Measurements from ENCODE around the gene ETV1. TPM values are rescaled to one million over a fixed set of nuclear protein-coding genes. Genes with fewer than 3 reads are reported as not detected.
"Not testable (repeated sequence)": the region's sequence is repeated elsewhere in the genome, so short reads cannot be mapped to it uniquely, and the experiment has no call there.

Gene ETV1
- total RNA-seq, 1 donor = 0.31 TPM

- Histone ChIP-seq H3K27me3 (ENCODE audit: insufficient read depth, low read length) (no peaks in the 10 kb centered on the region), H3K4me3 (ENCODE audit: low read length) (no peak overlapping the region), H3K4me1 (ENCODE audit: insufficient read depth, low read length) (no peaks in the 10 kb centered on the region), H3K9me3 (ENCODE audit: low read depth, low read length) (no peaks in the 10 kb centered on the region)
These were observed 68.4 kb downstream of the ETV1 start for GRCh38 chr7:13921062-13921461.

GRCh38 chr7:13920053-13920697 is 69.3 kb downstream of the ETV1 start:
- no peak overlapping the region for H3K4me3 ChIP-seq (ENCODE audit: low read length)
- no peaks in the 10 kb centered on the region for H3K4me1 ChIP-seq (ENCODE audit: insufficient read depth, low read length)

GRCh38 chr7:13918333-13918732 is 71.1 kb downstream of the ETV1 start:
- not testable (repeated sequence) for H3K4me1 ChIP-seq (ENCODE audit: insufficient read depth, low read length); H3K27me3 ChIP-seq (ENCODE audit: insufficient read depth, low read length); H3K9me3 ChIP-seq (ENCODE audit: low read depth, low read length); H3K4me3 ChIP-seq (ENCODE audit: low read length)

More at GRCh38 chr7:13920053-13920697, 69.3 kb downstream of the ETV1 start:
- no peaks in the 10 kb centered on the region for H3K27me3 ChIP-seq (ENCODE audit: insufficient read depth, low read length)
- no peaks in the 10 kb centered on the region for H3K9me3 ChIP-seq (ENCODE audit: low read depth, low read length)

- not testable (repeated sequence) for H3K9me3 ChIP-seq (ENCODE audit: low read depth, low read length); H3K4me3 ChIP-seq (ENCODE audit: low read length); H3K4me1 ChIP-seq (ENCODE audit: insufficient read depth, low read length); H3K27me3 ChIP-seq (ENCODE audit: insufficient read depth, low read length)
These were observed 72.4 kb downstream of the ETV1 start for GRCh38 chr7:13917103-13917502.

DNA sequence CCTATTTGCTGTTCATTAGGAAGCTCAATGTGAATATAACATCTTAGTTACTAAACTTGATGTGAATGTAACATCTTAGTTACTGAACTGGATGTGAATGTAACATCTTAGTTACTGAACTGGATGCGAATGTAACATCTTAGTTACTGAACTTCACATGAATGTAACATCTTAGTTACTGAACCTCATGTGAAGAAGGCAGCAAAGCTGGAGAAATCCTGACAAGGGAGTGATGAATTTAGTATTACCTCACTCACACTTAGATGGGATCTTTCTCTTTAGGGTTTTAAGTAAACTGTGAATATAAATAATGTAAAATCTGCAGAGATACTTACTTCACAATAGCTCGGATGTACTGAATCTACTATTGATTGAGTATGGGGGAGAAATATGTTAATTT is 73.6 kb downstream of the ETV1 start:
- H3K9me3 ChIP-seq (ENCODE audit: low read depth, low read length) = no peaks in the 10 kb centered on the region
- H3K4me1 ChIP-seq (ENCODE audit: insufficient read depth, low read length) = no peaks in the 10 kb centered on the region
- H3K4me3 ChIP-seq (ENCODE audit: low read length) = no peak overlapping the region
- no peaks in the 10 kb centered on the region for H3K27me3 ChIP-seq (ENCODE audit: insufficient read depth, low read length)

DNA sequence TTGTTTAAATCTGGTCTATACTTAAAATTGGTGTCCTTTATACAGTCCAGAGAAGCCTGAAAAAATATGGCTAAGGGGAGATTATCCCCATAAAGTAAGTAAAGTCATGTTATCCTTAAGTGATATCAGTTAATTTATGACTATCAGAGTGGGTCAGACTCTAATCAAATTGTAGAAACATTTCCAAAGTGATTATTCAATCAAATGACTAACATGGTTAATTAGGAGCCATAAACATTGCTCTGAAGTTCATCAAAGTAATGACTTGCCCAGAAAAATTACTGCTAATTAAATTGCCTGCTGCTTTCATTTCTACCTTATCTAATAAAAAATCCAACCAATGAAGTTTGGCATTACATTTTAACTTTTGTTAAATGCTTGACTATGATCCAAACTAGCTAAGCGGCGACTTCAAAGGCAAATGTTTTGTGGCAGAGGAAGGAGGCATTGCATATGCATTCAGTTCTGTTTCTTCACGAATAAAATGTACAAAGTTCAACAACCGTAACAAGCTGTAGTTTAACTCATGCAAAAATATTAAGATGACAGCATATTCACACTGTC is 76.7 kb downstream of the ETV1 start:
- H3K4me3 ChIP-seq (ENCODE audit: low read length) = no peak overlapping the region
- H3K27me3 ChIP-seq (ENCODE audit: insufficient read depth, low read length) = no peaks in the 10 kb centered on the region
- no peaks in the 10 kb centered on the region for H3K9me3 ChIP-seq (ENCODE audit: low read depth, low read length)
- H3K4me1 ChIP-seq (ENCODE audit: insufficient read depth, low read length) = peaks cover 13% of the 10 kb centered on the region

DNA sequence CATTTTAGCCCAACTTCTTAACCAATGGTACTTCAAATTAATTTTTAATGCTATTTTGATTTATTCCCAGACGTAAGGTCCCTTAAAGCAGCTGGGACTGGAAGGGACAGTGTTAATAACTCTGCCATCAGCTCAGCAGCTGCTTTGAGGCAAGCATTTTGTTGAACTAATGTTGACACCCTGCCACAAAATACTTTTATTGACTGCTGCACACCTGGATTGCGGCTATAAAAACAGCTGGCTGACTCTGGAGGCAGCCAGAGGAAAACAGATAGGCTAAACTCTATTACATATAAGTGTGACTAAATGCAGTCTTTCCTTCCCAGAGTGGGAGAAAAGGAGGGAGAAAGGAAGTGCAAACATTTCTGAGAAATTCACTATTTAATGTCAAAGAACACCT is 77.6 kb downstream of the ETV1 start:
- no peaks in the 10 kb centered on the region for H3K9me3 ChIP-seq (ENCODE audit: low read depth, low read length)
- peaks cover 13% of the 10 kb centered on the region for H3K4me1 ChIP-seq (ENCODE audit: insufficient read depth, low read length)
- H3K4me3 ChIP-seq (ENCODE audit: low read length) = no peak overlapping the region
- H3K27me3 ChIP-seq (ENCODE audit: insufficient read depth, low read length) = no peaks in the 10 kb centered on the region

DNA sequence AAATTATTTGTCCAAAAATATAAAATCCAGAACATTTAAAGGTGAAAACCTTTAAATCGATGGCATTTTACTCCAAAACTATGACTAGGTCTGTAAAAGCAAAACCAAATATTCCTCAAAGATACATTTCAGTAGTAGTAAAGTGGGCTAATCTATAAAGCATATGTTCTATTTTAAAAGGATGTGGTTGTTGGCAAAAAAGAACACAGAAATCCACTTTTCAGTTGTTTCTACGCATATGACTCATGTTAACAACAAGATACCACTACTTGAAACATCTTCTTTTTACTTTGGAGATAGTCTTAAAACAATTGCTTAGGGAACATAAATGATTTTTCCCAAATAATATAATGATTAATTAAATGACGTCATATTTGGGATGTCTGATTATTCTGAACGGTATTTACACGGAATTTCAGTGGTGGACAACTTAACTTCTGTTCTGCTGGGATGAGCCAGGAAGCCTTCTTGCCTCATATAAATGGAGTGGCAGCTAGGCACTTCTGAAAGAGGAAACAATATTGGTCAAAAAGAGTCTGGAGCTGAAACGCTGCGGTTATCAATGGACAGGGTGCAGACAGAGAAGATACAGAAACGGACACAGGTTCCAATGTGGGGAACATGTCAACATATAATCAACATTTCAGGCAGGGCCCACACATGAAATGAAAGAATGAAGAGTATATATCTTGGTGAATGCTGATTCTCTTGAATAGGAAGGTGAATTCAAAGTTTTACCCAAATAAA is 78.5 kb downstream of the ETV1 start:
- Histone ChIP-seq H3K4me3 (ENCODE audit: low read length) (no peak overlapping the region), H3K4me1 (ENCODE audit: insufficient read depth, low read length) (peaks cover 13% of the 10 kb centered on the region), H3K27me3 (ENCODE audit: insufficient read depth, low read length) (no peaks in the 10 kb centered on the region), H3K9me3 (ENCODE audit: low read depth, low read length) (no peaks in the 10 kb centered on the region)

DNA sequence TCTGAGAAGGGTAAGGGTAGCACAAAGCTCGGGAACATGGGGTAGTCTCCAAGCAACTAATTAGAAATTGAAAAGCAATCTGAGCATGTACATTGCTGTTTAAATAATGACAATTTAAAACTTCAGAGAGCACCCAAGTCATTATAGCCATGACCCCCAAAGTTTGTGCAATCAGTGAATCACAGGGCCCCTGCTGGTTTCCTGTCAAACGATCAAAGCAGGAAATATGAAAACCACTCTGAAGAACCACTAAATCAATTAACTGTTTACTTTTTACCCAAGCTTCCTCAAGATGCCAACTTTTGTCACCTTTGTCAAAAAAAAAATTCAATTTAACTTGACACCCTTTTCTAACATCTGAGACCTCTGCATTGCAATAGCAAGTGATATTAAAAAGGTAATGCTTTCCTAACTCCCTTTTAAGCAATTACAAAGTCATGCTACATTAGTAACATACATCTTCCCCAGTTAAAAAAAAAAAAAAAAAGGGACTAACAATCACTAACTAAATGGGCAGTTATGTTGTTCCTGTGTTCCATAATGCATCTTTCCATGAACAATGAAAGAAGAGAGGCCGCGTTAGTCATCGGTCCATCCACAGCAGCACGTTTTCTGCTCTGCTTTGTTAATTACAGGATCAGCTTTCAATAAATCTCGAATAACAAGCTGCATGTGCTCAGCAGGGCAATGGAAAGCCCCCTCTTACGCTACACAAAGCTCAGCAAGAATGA is 80.6 kb downstream of the ETV1 start:
- Histone ChIP-seq H3K4me1 (ENCODE audit: insufficient read depth, low read length) (peaks cover 13% of the 10 kb centered on the region), H3K4me3 (ENCODE audit: low read length) (no peak overlapping the region), H3K27me3 (ENCODE audit: insufficient read depth, low read length) (no peaks in the 10 kb centered on the region), H3K9me3 (ENCODE audit: low read depth, low read length) (no peaks in the 10 kb centered on the region)

DNA sequence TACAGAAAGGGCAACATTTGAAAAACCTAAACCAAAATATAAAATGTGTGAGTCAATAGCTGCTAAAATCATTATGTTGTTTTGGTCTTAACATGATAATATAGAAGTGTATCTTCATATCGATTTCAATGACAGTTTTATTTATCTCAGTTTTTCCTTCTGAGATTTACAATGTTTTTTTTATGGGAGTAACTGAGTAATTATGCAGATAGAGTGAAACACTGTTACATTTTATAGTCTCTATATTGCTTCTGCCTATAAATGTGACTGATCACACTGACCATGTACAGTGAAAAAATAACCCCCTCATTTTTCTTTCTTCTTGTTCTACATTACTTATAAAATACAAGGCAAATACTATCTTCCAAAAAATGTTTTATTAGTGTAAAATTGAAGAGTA is 81.6 kb downstream of the ETV1 start:
- no peaks in the 10 kb centered on the region for H3K27me3 ChIP-seq (ENCODE audit: insufficient read depth, low read length)
- no peaks in the 10 kb centered on the region for H3K9me3 ChIP-seq (ENCODE audit: low read depth, low read length)
- peaks cover 13% of the 10 kb centered on the region for H3K4me1 ChIP-seq (ENCODE audit: insufficient read depth, low read length)
- H3K4me3 ChIP-seq (ENCODE audit: low read length) = no peak overlapping the region

DNA sequence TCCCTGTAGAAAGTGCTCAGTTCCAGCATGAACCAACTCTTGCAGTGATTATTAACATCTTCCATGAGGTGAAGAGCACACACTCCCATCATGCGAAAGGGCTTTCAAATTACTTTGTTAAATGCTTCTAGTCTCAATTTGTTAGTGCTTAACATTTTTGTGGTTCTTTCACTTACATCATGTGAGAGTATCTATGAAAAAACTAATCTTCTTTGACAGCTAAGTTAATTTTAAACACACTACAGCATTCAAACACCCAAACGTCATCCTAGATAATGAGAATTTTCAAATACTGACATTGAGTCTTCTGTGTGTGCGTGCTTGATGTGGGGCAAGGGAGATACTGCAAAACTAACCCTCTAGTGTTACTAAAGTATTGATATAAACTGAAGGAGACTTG is 84.8 kb downstream of the ETV1 start:
- no peaks in the 10 kb centered on the region for H3K27me3 ChIP-seq (ENCODE audit: insufficient read depth, low read length)
- H3K4me3 ChIP-seq (ENCODE audit: low read length) = no peak overlapping the region
- peaks cover 13% of the 10 kb centered on the region for H3K4me1 ChIP-seq (ENCODE audit: insufficient read depth, low read length)

DNA sequence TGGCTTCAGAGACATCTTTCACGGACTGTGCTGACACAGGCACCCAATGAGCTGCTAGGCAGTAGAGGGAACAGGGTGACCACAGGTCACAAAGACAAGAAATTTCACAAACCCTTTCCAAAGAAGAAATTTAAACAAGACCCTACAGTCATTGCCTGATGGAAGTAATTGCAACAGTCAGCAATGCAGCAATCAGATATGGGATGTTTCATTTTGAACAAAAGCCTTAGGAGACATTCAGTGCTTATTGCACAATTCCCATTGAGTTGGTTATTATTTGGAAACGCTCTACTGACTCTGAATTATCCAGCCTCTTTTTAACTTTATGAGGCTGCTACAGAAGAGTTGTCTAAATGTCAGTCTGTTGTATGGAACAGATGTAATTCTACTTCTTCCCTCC is 85.5 kb downstream of the ETV1 start:
- H3K4me3 ChIP-seq (ENCODE audit: low read length) = no peak overlapping the region
- peaks cover 7% of the 10 kb centered on the region for H3K4me1 ChIP-seq (ENCODE audit: insufficient read depth, low read length)
- no peaks in the 10 kb centered on the region for H3K27me3 ChIP-seq (ENCODE audit: insufficient read depth, low read length)
- no peaks in the 10 kb centered on the region for H3K9me3 ChIP-seq (ENCODE audit: low read depth, low read length)

More for the DNA sequence above, 84.8 kb downstream of the ETV1 start:
- H3K9me3 ChIP-seq (ENCODE audit: low read depth, low read length) = no peaks in the 10 kb centered on the region

DNA sequence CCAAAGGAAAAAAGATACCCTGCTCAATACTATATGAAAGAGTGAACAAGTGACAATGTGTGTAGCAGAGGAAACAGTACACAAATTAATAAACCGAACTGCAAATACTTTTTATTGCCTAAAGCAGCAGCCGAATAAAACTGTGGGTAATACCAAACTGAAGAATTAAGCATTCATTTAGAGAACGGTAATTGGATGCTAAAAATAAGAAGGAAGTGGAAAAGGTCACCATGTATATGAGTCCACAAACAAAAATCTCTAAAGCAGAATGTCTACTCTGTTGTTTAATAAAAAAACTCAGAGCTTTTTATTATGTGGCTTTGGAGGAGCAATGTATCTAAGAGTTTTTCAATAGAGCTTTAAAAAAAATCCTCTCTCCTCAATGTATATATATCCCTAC is 87.9 kb downstream of the ETV1 start:
- Histone ChIP-seq H3K4me3 (ENCODE audit: low read length) (no peak overlapping the region), H3K27me3 (ENCODE audit: insufficient read depth, low read length) (no peaks in the 10 kb centered on the region), H3K4me1 (ENCODE audit: insufficient read depth, low read length) (peaks cover 3% of the 10 kb centered on the region), H3K9me3 (ENCODE audit: low read depth, low read length) (no peaks in the 10 kb centered on the region)

DNA sequence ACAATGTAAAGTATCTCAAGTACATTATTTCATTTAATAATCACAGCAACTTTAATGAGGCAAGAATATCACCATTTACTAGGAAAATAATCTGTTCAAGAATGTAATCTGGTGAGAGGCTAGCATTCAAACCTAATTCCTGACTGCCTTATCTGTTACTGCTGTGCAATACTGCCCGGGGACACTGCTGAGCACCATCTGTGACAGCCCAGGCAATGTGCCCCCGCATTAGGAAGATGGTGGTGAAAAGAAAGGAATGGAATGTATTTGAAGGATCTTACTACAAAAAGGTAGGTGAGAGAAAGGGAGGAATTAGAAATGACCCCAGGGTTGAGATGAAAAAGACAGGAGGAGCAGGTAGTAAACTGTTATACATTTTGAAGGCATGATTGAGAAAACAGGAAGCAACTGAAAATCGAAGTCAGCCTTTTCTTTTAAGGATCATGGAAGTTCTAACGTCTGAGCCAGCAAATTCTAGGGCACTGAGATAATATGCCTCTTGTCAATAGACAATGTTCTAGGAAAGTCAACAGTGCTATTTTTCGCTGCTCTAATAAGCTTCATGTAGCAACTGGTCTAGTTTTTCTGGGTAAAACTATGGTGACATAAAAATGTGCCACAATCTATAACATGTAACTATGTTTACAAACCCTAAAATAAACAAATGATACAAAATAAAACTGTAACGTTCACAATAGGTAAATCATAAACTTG is 90.4 kb downstream of the ETV1 start:
- Histone ChIP-seq H3K9me3 (ENCODE audit: low read depth, low read length) (no peaks in the 10 kb centered on the region), H3K27me3 (ENCODE audit: insufficient read depth, low read length) (no peaks in the 10 kb centered on the region), H3K4me1 (ENCODE audit: insufficient read depth, low read length) (peaks cover 3% of the 10 kb centered on the region), H3K4me3 (ENCODE audit: low read length) (no peak overlapping the region)

DNA sequence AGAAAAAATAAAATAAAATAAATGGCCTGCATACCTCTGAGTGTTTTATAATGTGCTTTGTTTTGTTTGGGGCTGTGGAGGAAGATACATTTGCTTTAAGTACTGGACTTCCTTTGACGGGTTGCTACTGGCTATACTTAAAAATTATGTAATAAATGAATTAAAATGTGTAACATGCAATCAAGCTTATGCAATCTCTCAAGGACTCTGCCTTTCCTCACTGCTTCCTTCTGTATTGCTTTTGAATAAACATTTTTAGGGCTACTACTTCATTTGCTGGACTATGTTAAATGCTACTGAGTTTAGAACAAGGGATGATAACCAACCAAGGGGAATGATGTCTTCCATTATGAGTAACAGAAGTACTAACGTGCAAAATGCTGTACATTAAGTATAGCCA is 91.6 kb downstream of the ETV1 start:
- H3K9me3 ChIP-seq (ENCODE audit: low read depth, low read length) = no peaks in the 10 kb centered on the region
- H3K4me1 ChIP-seq (ENCODE audit: insufficient read depth, low read length) = peaks cover 3% of the 10 kb centered on the region
- H3K4me3 ChIP-seq (ENCODE audit: low read length) = no peak overlapping the region
- H3K27me3 ChIP-seq (ENCODE audit: insufficient read depth, low read length) = no peaks in the 10 kb centered on the region

Measured in mononuclear cell (primary cell).